GM19035 (cell line): ENCODE results near the gene DNAJC5.
A peak's percentile ranks its signal among the peaks of the same experiment; 100 is the strongest.

ENCODE experiments used
- ATAC-seq: cut with Tn5 transposase; IDR thresholded peaks from one replicate; pipeline ENCODE4 v1.9.1; 2021; ENCODE audit not compliant: unreplicated experiment

The DNAJC5 gene

GRCh38 chr20:63978319-63979228, 83.6 kb downstream of the DNAJC5 start:
- no peak for ATAC-seq

GRCh38 chr20:63979229-63979556, 84.3 kb downstream of the DNAJC5 start:
- no peak for ATAC-seq

DNA sequence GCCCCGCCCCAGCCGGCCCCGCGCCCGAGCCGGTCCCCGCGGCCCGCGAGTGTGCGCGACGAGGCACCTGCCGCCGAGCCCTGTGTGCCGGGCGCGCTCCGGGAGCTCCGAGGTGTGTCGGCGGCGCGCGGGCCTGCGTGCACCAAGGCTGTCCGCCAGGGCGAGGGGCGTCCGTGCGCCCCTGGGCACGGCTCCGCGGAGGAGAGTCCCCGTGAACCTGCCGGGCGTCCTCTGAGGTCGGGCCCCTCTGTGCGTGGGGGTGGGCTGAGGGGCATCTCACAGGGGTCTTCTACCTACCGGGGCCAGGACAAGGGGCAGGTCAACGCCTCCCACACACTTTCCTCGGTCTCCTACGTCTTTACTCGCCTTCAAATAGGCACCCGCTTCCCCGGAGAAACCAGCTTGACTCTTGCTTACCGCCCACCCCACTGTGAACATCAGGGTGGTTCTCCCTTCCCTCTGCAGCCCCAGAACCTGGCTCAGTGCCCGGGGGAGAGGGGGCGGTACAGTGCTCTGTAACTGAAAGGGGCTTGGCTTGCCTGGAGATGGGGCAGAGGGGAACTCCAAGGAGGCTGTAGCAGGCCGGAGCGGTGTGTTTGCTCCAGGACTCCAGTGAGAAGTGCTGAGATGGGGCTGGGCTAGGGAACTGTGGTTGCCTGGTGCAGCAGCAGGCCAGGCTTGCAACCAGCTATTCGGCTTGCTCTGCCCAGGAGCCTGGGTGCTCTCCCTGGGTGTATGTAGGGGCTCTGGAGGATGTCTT, 84.8 kb downstream of the DNAJC5 start, which contains the start of gene SAMD10:
Gene SAMD10, minus strand, starts transcription at position 86 of the 760 bp plus-strand sequence. CDS start 175 bp downstream, outside the sequence.
- ATAC-seq = peak; percentile 21

DNA sequence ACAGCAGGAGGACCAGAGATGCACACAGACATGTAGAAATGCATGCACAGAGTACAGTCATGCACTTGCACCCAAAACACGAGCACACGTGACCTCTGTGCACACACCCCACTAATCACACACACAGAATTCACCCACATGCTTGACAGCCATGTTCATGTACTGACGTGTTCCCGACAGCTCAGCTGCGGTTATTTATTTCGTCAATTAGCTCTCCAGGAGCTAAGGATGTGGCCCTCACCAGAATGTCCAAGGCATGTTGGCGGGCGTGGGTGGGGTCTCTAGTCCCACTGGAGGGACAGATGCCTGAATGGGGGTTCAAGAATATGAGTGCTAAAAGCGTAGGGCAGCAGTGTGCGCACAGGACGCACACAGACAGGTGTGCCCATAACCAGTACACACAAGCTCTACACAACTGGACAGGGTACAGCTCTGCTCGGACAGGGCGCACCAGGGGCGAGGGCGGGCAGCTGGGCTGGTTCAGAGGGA, 85.4 kb downstream of the DNAJC5 start:
- peak; percentile 25 for ATAC-seq

DNA sequence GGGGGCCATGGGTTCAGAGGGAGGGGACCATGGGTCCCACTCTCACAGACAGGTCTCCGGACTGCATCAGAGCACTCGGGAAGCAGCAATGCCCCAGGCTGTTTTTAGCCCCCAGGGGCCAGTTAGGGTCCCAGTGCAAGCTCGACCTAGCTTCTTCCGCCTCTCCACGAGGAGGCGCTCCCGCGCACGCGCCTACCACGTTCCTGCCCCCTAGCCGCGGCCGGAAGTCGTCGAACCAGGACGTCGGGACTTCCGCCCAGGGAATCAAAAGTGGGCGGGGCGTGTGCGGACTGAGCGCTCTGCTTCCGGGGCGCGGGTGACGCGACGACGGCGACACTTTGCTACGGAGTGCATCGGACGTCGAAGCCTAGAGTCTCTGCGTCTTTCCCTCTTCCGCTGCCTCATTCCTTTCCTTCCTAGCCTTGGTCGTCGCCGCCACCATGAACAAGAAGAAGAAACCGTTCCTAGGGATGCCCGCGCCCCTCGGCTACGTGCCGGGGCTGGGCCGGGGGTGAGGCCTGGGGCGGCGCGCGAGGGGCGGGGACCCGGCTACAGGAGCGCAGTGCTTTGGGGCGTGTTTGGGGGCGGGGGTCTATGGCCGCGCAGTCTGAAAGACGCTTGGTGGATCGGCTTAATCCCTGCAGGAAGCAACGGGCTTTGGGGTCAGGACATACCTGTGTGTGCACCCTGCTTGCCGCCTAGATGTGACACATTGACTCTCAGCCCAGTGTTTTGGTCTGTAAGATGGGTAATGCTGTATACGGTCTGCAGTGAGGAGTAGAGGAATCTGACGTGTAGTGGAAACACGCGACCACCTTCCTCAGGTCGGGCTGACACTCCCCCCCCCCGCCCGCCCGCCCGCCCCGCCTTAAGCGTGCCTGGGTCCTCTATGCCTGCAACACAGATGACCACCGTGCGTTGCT, 86.1 kb downstream of the DNAJC5 start, which contains the start of gene PRPF6:
Gene PRPF6, plus strand, starts transcription at position 327 of the 923 bp plus-strand sequence. Its CDS starts 114 bp downstream, at position 441.
- peak; percentile 66 for ATAC-seq

- ATAC-seq = no peak
These were observed 88.0 kb downstream of the DNAJC5 start for GRCh38 chr20:63982937-63983336.
